Measurements from ENCODE around the gene NAALADL2. TPM values are rescaled to one million over a fixed set of nuclear protein-coding genes. Genes with fewer than 3 reads are reported as not detected.

The NAALADL2 gene
- total and polyA plus RNA-seq, 9 of the 15 experiments (the other 6 are each of a cell fraction or from before 2014, with no cell fraction given) = 0.29 to 1.1 (median 0.79) TPM; not detected in 1

DNA sequence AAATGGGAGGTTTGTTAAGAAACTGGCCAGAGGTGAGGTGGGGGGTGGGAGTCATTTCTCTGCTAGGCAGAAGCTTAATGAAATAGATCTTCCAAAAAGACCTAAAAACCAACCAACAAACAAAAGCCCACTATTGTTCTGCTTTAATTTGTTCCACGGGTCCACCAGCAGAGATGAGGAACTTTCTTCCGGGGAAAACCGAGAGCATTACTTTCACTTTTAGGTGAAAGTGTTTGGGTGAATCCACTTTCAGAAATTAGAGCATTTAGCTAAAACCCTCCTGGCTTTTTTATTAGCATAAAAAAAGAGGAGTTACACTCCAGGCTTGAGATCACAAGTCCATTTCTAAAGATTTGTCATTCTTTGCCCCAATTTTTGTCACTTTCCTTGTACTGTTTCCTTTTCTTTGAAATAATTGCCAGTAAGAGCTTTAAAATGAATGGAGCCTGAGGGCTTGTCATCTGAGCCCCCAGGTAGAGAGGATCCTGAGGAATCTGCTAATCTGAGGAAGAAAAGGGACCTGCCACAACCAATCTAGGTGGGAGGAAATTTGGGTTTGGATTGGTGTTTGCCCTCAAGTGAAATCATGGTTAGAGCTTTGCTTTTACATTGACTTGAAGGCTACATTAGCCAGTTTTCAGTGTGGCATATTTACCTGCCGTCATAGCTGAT lies 667.6 kb downstream of the NAALADL2 start:
- ChIA-PET POLR2A (interaction anchor here (0.7 kb wide), 1 partner anchor 84 kb away, joined by 3 read pairs; no protein-coding TSS in a partner anchor), CTCF (ENCODE audit: low intra/inter-chr PET ratio) (no interaction called here)
- Histone ChIP-seq H2AFZ (ENCODE audit: low read depth, low read length) (no peak overlapping the region), H3K36me3 (ENCODE audit: control insufficient read depth, insufficient read depth, low read length) (no peaks in the 10 kb centered on the region), H3K9me3 (replicated peaks; ENCODE audit: control insufficient read depth, insufficient read depth, low read depth, low read length) (no peaks in the 10 kb centered on the region), H3K27me3 (ENCODE audit: control insufficient read depth in 2 of 2, insufficient read depth in 2 of 2, low read length in 2 of 2) (no peaks in the 10 kb centered on the region), H3K4me3 (no peak overlapping the region), H3K9ac (ENCODE audit: insufficient read depth in 1 of 2, low read depth in 2 of 2, low read length in 2 of 2) (no peak overlapping the region), H3K79me2 (ENCODE audit: control insufficient read depth, insufficient read depth, low read length) (no peaks in the 10 kb centered on the region), H3K4me2 (ENCODE audit: insufficient read depth, low read length) (no peak overlapping the region), H3K9me1 (ENCODE audit: control insufficient read depth, insufficient read depth, low read length) (no peaks in the 10 kb centered on the region), H3K4me1 (replicated peaks in 1 of 2; ENCODE audit: control insufficient read depth in 2 of 2, insufficient read depth in 2 of 2, low read length in 2 of 2) (no peaks in the 10 kb centered on the region), H4K20me1 (replicated peaks; ENCODE audit: control insufficient read depth, insufficient read depth, low read length) (no peaks in the 10 kb centered on the region), H3K27ac (ENCODE audit: extremely low read depth, low read depth, low read length) (no peak overlapping the region)
- in situ Hi-C loops (cut with MboI) (no loop called here), intact Hi-C loops (cut with micrococcal nuclease) (no loop called here)
- WGBS (ENCODE audit: insufficient coverage, low coverage, missing lambda C conversion rate) = 14% methylated on average over 4 of the region's 4 CpGs
- ATAC-seq = no peak
- no peak for TF ChIP-seq ADNP (tag; IDR thresholded peaks at IDR 0.05)
- TF ChIP-seq SOX6 (IDR thresholded peaks at IDR 0.05) = no peak
- TF ChIP-seq NBN (IDR thresholded peaks at IDR 0.05; ENCODE audit: low read depth) = no peak
- no peak for TF ChIP-seq MIER1 (IDR thresholded peaks at IDR 0.05; ENCODE audit: low read depth)
- TF ChIP-seq STAT5A (IDR thresholded peaks at IDR 0.05; ENCODE audit: borderline replicate concordance, low read length) = no peak
- TF ChIP-seq DDX20 (tag; IDR thresholded peaks at IDR 0.05; ENCODE audit: low read depth) = no peak
- no peak for TF ChIP-seq PATZ1 (CRISPR knock-in tag; IDR thresholded peaks at IDR 0.05; ENCODE audit: borderline replicate concordance)
- no peak for TF ChIP-seq ZBTB40 (IDR thresholded peaks at IDR 0.05)
- no peak for TF ChIP-seq ZBTB40 (CRISPR knock-in tag; IDR thresholded peaks at IDR 0.05)
- TF ChIP-seq ARNT (IDR thresholded peaks at IDR 0.05) = no peak
- no peak for TF ChIP-seq MAX (CRISPR knock-in tag; IDR thresholded peaks at IDR 0.05)
- no peak for TF ChIP-seq OTX1 (CRISPR knock-in tag; IDR thresholded peaks at IDR 0.05)
- DNase-seq (ENCODE audit: extremely low read depth in 1 of 4, low spot score in 3 of 4) = no peak
- no TSS peak for BruUV-seq (replicated peaks)
- FAIRE-seq = no peak
